Kidney (tissue), 14 donors: ENCODE results near the gene SUGCT. TPM values are rescaled to one million over a fixed set of nuclear protein-coding genes. Genes with fewer than 3 reads are reported as not detected.

Experiments
- DNase-seq, 5 donors: peaks; one replicate each; pipeline ENCODE4 v3.0.0-alpha.2; 2013 to 2020
- FAIRE-seq: peaks from 2 replicates; lab custom pipeline; 2012; peaks lifted over from hg19 to GRCh38; lab: Jason Lieb, UNC
- H3K27ac ChIP-seq, 2 donors: one replicate each; pipeline ENCODE4 v1.7.0; 2013; ENCODE audit warnings: low read depth in 2 of 2, low read length in 2 of 2, inconsistent platforms in 1 of 2
- H3K27me3 ChIP-seq: one replicate; pipeline ENCODE4 v1.7.1; 2013; ENCODE audit warnings: low read length, inconsistent platforms; ENCODE audit not compliant: control insufficient read depth, insufficient read depth
- H3K36me3 ChIP-seq, 3 donors: one replicate each; pipeline versions ENCODE4 v1.7.0 to v1.7.1; 2013; ENCODE audit warnings: low read length in 3 of 3, control low read depth in 1 of 3, inconsistent platforms in 1 of 3; ENCODE audit not compliant: insufficient read depth in 3 of 3, control insufficient read depth in 2 of 3
- H3K4me1 ChIP-seq, 3 donors: one replicate each; pipeline versions ENCODE4 v1.7.0 to v1.7.1; 2013; ENCODE audit warnings: low read length in 3 of 3, inconsistent platforms in 1 of 3, low read depth in 1 of 3; ENCODE audit not compliant: control insufficient read depth in 2 of 3, insufficient read depth in 2 of 3
- H3K4me3 ChIP-seq, 3 donors: one replicate each; pipeline versions ENCODE4 v1.7.0 to v1.8.1; 2013; ENCODE audit warnings: low read length in 3 of 3, control low read depth in 1 of 3, inconsistent platforms in 1 of 3
- H3K9ac ChIP-seq, 3 donors: one replicate each; pipeline versions ENCODE4 v1.7.0 to v1.7.1; 2013; ENCODE audit warnings: low read length in 3 of 3, control low read depth in 1 of 3, inconsistent platforms in 1 of 3
- H3K9me3 ChIP-seq, 3 donors: one replicate each; pipeline versions ENCODE4 v1.7.0 to v1.7.1; 2013; ENCODE audit warnings: low read length in 3 of 3, control low read depth in 1 of 3, inconsistent platforms in 1 of 3; ENCODE audit not compliant: control insufficient read depth in 2 of 3, insufficient read depth in 1 of 3
- intact Hi-C: fragments of 100-400 bp; cut with DNase I; formaldehyde crosslinking; loops from one replicate; pipeline ENCODE4 v1.11.1; 2022
- polyA plus RNA-seq: library from polyadenylated mRNA; stranded (reverse); fragments of 350-450 nt; fragmentation: Illumina TruSeq; extraction: RNeasy Lipid Tissue Mini Kit (QIAGEN cat#74804); gene quantifications from one replicate; pipeline ENCODE4 v1.2.3, GENCODE V29; 2014; ENCODE audit warnings: low read depth, low replicate concordance; ENCODE audit not compliant: insufficient read depth
- total RNA-seq: library from RNA; stranded (reverse); fragmentation: NEBNext Ultra II Directional; extraction: Animal tissue kit (Norgen Biotek cat#: 25700); gene quantifications from one replicate; pipeline ENCODE4 v1.2.1, GENCODE V29; 2021
- TF ChIP-seq, protein P1 (sequence below): IDR thresholded peaks from 3 replicates; pipeline ENCODE4 v1.5.1; 2012; ENCODE audit warnings: mild to moderate bottlenecking, moderate library complexity, borderline replicate concordance; ENCODE audit not compliant: insufficient read depth; ENCODE audit errors: extremely low read depth
- donor health status: control.
- donor health status: control.
- donor health status: control.
- donor health status: control.
- donor health status: control.
- donor health status: DM: yes; HTN: yes; CAD: no.
- donor health status: Normal renal cell carcinoma (clear cell type).

The SUGCT gene
- total and polyA plus RNA-seq, 2 donors from 2014 or later = 7.6 to 45.1 TPM

DNA sequence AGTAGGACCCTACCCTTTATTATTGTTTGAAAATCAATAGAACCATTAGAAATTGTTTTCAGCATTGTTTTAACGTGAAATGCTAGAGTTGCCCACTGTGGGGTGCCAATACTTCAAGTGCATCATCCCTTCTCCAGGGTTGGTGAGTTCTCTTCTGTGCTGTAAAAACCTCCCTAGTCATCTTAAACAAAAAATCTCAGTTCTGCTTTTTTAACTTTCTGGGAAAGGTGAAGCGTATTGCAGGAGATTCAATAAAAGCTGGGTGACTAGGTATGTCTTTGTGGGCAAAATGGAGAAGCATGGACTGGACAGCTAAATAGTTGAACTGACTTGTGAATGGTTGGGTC, 699.1 kb downstream of the SUGCT start:
- intact Hi-C loops = no loop called here
- H3K36me3 ChIP-seq = no peaks in the 10 kb centered on the region
- H3K9ac ChIP-seq = no peak overlapping the region
- no peaks in the 10 kb centered on the region for H3K9me3 ChIP-seq
- no peak overlapping the region for H3K4me3 ChIP-seq
- TF ChIP-seq, protein P1, sequence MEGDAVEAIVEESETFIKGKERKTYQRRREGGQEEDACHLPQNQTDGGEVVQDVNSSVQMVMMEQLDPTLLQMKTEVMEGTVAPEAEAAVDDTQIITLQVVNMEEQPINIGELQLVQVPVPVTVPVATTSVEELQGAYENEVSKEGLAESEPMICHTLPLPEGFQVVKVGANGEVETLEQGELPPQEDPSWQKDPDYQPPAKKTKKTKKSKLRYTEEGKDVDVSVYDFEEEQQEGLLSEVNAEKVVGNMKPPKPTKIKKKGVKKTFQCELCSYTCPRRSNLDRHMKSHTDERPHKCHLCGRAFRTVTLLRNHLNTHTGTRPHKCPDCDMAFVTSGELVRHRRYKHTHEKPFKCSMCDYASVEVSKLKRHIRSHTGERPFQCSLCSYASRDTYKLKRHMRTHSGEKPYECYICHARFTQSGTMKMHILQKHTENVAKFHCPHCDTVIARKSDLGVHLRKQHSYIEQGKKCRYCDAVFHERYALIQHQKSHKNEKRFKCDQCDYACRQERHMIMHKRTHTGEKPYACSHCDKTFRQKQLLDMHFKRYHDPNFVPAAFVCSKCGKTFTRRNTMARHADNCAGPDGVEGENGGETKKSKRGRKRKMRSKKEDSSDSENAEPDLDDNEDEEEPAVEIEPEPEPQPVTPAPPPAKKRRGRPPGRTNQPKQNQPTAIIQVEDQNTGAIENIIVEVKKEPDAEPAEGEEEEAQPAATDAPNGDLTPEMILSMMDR = no peak
- no peaks in the 10 kb centered on the region for H3K27me3 ChIP-seq
- H3K27ac ChIP-seq = no peak overlapping the region
- DNase-seq = peak in 1 of 5 donors; percentile 5
- no peaks in the 10 kb centered on the region for H3K4me1 ChIP-seq
- no peak for FAIRE-seq

DNA sequence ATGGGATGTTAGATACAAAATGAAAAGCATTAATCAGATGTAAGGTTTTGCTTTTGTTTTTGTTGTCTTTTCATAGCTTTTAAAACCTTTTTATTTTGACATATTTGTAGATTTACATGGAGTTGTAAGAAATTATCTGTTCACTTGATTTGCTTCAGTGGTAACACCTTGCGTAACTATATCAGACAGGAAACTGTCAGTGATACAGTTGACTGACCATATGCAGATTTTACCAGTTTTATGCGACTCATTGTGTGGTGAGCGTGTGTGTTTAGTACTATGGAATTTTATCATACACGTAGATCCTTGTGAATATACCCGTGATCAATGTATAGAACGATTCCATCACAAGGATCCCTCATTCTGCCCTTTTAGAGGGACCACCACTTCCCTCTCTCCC, 701.4 kb downstream of the SUGCT start:
- Histone ChIP-seq H3K4me3 (no peak overlapping the region), H3K36me3 (no peaks in the 10 kb centered on the region), H3K9me3 (no peaks in the 10 kb centered on the region), H3K27ac (no peak overlapping the region), H3K9ac (no peak overlapping the region), H3K4me1 (no peaks in the 10 kb centered on the region), H3K27me3 (no peaks in the 10 kb centered on the region)
- intact Hi-C loops = no loop called here
- DNase-seq (no peak), FAIRE-seq (no peak)
- TF ChIP-seq, protein P1 = no peak

DNA sequence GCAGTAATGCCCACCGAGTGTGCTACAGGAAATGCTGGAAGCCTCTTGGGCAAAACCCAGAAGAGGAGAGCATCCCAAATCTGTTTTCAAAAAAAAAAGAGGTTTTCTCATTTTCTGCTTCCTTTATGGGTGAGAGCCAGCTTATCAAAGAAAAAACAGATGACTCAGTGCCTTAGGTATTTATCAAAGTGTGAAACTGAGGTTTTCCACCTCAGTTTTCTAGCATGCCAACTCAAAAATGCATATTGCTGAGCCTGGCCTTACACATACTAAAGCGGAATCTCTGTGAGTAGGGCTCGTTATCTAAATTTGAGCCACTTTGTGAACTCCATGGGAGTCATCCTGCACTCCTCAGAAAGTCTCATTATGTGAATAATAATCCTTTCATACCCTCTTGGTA, 705.1 kb downstream of the SUGCT start:
- intact Hi-C loops = no loop called here
- Histone ChIP-seq H3K27ac (no peak overlapping the region), H3K9me3 (no peaks in the 10 kb centered on the region), H3K9ac (no peak overlapping the region), H3K27me3 (no peaks in the 10 kb centered on the region), H3K4me3 (no peak overlapping the region), H3K4me1 (no peaks in the 10 kb centered on the region), H3K36me3 (no peaks in the 10 kb centered on the region)
- FAIRE-seq (no peak), DNase-seq (no peak)
- TF ChIP-seq, protein P1 = no peak

DNA sequence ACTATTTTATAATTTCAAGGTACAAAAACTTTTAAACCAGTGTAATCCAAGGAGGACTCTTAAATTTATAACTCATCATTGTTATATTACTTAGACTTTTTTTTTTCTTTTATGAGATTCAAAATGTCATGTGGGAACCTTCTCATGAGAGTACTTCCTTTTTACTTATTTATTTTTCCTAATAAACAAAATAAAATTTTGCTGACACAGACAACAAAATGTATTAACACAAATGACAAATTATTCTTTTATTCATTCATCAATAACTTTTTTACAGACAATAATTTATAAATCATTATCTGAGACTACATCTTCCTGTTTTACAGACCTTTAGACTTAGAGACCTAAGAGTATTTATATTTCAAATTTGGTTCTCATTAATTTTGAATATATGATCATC, 706.2 kb downstream of the SUGCT start:
- TF ChIP-seq, protein P1 = no peak
- DNase-seq (no peak), FAIRE-seq (peak; percentile 75)
- H3K27ac ChIP-seq = no peak overlapping the region
- intact Hi-C loops = no loop called here
- no peak overlapping the region for H3K4me3 ChIP-seq
- H3K9ac ChIP-seq = no peak overlapping the region
- no peaks in the 10 kb centered on the region for H3K9me3 ChIP-seq
- no peaks in the 10 kb centered on the region for H3K36me3 ChIP-seq
- no peaks in the 10 kb centered on the region for H3K4me1 ChIP-seq
- H3K27me3 ChIP-seq = no peaks in the 10 kb centered on the region
